ENCODE data around the gene LAMA1.

LAMA1 gene

DNA sequence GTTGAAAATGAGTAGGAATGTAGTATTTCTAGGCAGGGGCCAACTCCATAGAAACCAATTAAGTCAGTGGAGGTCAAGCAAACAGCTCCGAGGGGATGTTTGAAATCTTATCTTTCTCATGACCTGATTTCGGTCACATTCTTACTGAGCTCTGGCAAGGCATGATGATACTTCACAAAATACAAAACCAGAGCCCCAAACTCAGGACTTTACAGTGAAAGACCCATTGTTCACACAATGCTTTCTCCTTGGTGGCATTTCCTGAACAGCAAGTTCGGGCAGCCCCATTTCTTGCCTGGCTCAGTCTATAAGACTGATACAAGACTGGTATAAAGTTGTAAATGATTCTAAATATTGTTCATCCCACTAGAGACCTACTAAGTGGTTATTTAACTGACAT, 53.3 kb downstream of the LAMA1 start:
- H3K27me3 ChIP-seq, result no peaks in the 10 kb centered on the region
- TF ChIP-seq Cebpa-rat (IDR thresholded peaks at IDR 0.05), result no peak
- no peaks in the 10 kb centered on the region for H3K4me1 ChIP-seq

DNA sequence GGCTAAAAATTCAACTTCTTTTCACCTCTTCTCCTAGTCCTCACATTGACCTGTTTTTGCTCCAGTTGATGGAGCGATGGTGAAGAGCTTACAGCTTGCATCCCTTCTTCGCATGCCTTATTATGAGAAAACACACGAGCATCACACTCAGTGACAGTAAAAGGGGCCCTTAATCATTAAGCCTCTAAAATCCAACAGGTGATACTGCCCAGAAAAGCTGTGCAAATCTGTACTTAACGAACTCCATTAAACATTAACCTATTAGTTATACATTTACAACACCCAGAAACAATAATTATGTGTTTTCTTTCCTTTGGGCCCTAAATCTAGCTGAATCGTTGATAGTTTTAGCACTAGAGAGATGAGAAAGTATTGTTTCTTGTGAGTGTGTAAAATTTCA, 54.8 kb downstream of the LAMA1 start:
- Histone ChIP-seq H3K27ac (no peak overlapping the region), H3K36me3 (no peaks in the 10 kb centered on the region), H3K27me3 (no peaks in the 10 kb centered on the region), H3K9ac (no peak overlapping the region), H3K4me3 (no peak overlapping the region), H3K4me1 (no peaks in the 10 kb centered on the region), H3K4me2 (no peak overlapping the region), H3K9me3 (replicated peaks in 1 of 11) (no peaks in the 10 kb centered on the region), H4K20me1 (no peaks in the 10 kb centered on the region)
- no peak for TF ChIP-seq Cebpa-rat (IDR thresholded peaks at IDR 0.05)

More for the DNA sequence above, 53.3 kb downstream of the LAMA1 start:
- H3K27ac ChIP-seq, result no peak overlapping the region
- H3K36me3 ChIP-seq, result no peaks in the 10 kb centered on the region
- no peaks in the 10 kb centered on the region for H3K9me3 ChIP-seq (replicated peaks in 1 of 11)
- no peak overlapping the region for H3K4me3 ChIP-seq
- H3K9ac ChIP-seq, result no peak overlapping the region
- no peaks in the 10 kb centered on the region for H4K20me1 ChIP-seq
- no peak overlapping the region for H3K4me2 ChIP-seq

GRCh38 chr18:7062236-7062635, 55.4 kb downstream of the LAMA1 start:
- Histone ChIP-seq H3K9me3 (replicated peaks in 1 of 11) (no peaks in the 10 kb centered on the region), H4K20me1 (no peaks in the 10 kb centered on the region), H3K4me2 (no peak overlapping the region), H3K27ac (no peak overlapping the region), H3K9ac (no peak overlapping the region), H3K4me1 (no peaks in the 10 kb centered on the region), H3K27me3 (no peaks in the 10 kb centered on the region), H3K4me3 (no peak overlapping the region), H3K36me3 (no peaks in the 10 kb centered on the region)
- no peak for TF ChIP-seq Cebpa-rat (IDR thresholded peaks at IDR 0.05)

DNA sequence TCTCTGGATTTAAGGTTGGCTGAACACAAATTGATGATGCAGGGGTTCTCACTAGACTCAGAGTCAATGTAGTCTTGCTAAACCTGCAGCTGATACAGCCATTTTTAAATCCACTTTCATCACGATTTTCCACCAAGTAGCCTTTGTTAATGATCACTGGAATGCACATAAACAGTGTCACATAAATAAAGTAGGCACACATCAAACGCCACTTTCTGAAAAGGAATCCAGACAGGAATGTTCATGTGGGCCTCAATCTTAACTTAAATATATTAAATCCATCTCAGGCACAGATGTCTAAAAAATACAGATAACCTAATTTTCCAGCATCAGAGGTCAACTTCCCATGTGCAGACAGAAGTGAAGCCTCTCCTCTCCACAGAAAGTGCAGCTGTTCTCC, 58.3 kb downstream of the LAMA1 start:
- Histone ChIP-seq H3K4me3 (no peak overlapping the region), H3K9ac (no peak overlapping the region), H3K36me3 (no peaks in the 10 kb centered on the region), H3K4me2 (no peak overlapping the region), H3K4me1 (no peaks in the 10 kb centered on the region), H3K27me3 (no peaks in the 10 kb centered on the region), H3K9me3 (replicated peaks in 1 of 11) (no peaks in the 10 kb centered on the region), H4K20me1 (no peaks in the 10 kb centered on the region), H3K27ac (no peak overlapping the region)
- no peak for TF ChIP-seq Cebpa-rat (IDR thresholded peaks at IDR 0.05)

- Histone ChIP-seq H3K27ac (no peak overlapping the region), H3K36me3 (no peaks in the 10 kb centered on the region), H3K9ac (no peak overlapping the region), H3K4me3 (no peak overlapping the region), H3K9me3 (replicated peaks in 1 of 11) (no peaks in the 10 kb centered on the region), H3K27me3 (no peaks in the 10 kb centered on the region), H4K20me1 (no peaks in the 10 kb centered on the region), H3K4me2 (no peak overlapping the region), H3K4me1 (no peaks in the 10 kb centered on the region)
- no peak for TF ChIP-seq Cebpa-rat (IDR thresholded peaks at IDR 0.05)
These were observed 61.6 kb downstream of the LAMA1 start for GRCh38 chr18:7056026-7056425.

DNA sequence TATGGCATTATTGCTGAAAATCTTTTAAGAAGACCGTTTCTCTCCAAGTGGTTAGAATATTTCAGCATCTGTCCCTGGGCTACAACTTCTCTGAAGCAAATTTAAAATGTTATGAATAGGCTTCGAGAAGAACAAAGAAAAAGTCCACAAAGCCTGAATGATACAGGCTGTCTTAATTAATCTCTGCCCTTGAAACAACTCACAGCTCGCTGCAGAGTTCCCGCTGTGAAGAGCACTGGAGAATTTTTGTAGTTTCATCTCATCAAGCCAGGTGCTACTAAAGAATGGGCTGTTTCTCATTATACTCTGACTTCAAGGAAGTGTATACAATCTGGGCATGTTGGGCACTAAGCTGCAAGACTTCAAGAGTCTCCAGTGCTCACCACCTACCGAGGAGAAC, 67.6 kb downstream of the LAMA1 start:
- no peak overlapping the region for H3K4me3 ChIP-seq
- H3K4me1 ChIP-seq, result no peaks in the 10 kb centered on the region
- H3K9me3 ChIP-seq (replicated peaks in 1 of 11), result no peaks in the 10 kb centered on the region
- H3K36me3 ChIP-seq, result no peaks in the 10 kb centered on the region
- no peak overlapping the region for H3K9ac ChIP-seq
- no peak overlapping the region for H3K27ac ChIP-seq
- no peaks in the 10 kb centered on the region for H3K27me3 ChIP-seq
- no peak overlapping the region for H3K4me2 ChIP-seq
- H4K20me1 ChIP-seq, result no peaks in the 10 kb centered on the region
- TF ChIP-seq Cebpa-rat (IDR thresholded peaks at IDR 0.05), result no peak

DNA sequence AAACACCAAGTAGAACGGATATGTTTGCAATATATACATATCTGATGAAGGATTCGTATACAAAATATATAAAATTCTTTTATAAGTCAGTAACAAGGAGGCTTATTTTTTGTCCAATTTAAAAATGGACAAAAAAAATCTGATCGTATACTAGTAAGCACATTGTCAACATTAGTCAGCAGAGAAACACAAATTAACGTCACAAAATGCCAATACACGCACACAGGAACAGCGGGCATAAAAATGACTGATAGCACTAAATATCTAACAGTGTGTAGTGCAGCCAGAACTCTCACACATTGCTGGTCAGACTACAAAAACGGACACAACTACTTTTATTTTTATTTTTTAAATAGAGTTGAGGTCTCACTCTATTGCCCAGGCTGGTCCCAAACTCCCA, 69.5 kb downstream of the LAMA1 start:
- no peaks in the 10 kb centered on the region for H4K20me1 ChIP-seq
- H3K4me2 ChIP-seq, result no peak overlapping the region
- no peak overlapping the region for H3K9ac ChIP-seq
- H3K27ac ChIP-seq, result no peak overlapping the region
- H3K9me3 ChIP-seq (replicated peaks in 1 of 11), result no peaks in the 10 kb centered on the region
- H3K36me3 ChIP-seq, result no peaks in the 10 kb centered on the region
- no peaks in the 10 kb centered on the region for H3K27me3 ChIP-seq
- TF ChIP-seq Cebpa-rat (IDR thresholded peaks at IDR 0.05), result no peak
- no peak overlapping the region for H3K4me3 ChIP-seq
- H3K4me1 ChIP-seq, result no peaks in the 10 kb centered on the region

DNA sequence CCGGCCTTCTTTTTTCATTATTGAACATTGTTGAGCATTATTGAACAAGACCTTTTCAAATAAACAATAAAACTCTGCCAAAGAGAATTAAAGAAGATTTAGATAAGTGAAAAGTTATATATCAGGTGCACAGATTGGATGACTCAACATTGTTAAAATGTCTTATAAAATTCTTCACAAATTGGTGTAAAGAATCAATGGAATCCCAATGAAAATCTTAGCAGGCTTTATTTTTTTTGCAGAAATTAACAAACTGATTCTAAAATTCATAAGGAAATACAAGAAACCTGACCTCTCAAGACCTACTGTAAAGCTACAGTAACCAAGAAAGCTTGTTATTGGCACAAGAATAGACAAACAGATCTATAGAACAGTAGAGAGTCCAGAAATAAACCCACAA, 70.3 kb downstream of the LAMA1 start:
- no peaks in the 10 kb centered on the region for H4K20me1 ChIP-seq
- TF ChIP-seq Cebpa-rat (IDR thresholded peaks at IDR 0.05), result no peak
- no peaks in the 10 kb centered on the region for H3K9me3 ChIP-seq (replicated peaks in 1 of 11)
- H3K4me1 ChIP-seq, result no peaks in the 10 kb centered on the region
- no peak overlapping the region for H3K27ac ChIP-seq
- no peak overlapping the region for H3K9ac ChIP-seq
- no peak overlapping the region for H3K4me3 ChIP-seq
- no peaks in the 10 kb centered on the region for H3K36me3 ChIP-seq
- H3K4me2 ChIP-seq, result no peak overlapping the region
- H3K27me3 ChIP-seq, result no peaks in the 10 kb centered on the region

DNA sequence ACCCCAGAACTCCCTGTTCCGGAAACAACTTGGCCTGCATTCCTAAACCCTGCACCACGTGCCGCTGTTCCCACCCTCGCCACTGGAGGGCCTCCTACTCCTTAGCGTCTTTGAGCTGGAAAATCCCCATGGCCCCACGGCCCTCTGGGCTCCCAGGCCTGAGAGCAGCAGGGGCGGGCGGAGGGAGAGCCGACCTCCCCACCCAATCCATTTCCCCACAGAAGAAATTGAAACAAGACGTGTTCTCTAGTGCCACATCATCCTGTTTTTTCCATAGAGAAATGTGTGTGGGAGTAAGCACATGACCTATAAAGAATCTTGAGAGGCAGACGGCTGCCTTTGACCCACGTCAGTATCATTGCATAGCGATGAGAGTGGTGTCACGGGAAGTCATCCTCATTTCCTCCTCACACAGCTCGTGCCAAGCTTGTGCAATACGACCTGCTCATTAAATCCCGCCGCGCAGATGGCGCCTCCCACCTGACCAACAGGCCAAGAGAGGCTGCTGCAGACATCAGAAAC, 79.2 kb downstream of the LAMA1 start:
- Histone ChIP-seq H3K27ac (no peak overlapping the region), H3K4me3 (no peak overlapping the region), H3K27me3 (no peaks in the 10 kb centered on the region), H4K20me1 (no peaks in the 10 kb centered on the region), H3K4me2 (no peak overlapping the region), H3K4me1 (no peaks in the 10 kb centered on the region), H3K9me3 (replicated peaks in 1 of 11) (no peaks in the 10 kb centered on the region; a peak in 1 of 22 replicates), H3K36me3 (no peaks in the 10 kb centered on the region), H3K9ac (no peak overlapping the region)
- no peak for TF ChIP-seq Cebpa-rat (IDR thresholded peaks at IDR 0.05)

DNA sequence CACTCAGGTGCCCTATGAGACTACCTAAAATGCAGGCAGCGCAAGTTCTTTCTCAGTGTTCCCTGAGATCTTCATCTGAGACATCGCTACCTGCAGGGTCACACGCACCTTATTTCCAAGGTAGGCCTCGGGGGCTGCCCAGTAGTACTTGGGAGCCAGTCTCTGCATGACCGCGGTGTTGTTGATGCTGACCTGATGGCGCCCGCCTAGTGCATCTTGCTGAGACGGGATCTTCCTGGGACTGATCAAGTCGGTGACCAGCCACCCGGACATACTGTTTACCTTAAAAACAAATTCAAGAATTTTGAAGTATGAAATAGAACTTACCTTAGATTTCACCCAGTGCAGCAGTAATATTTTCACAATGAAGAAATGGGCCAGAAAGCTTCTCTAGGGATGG, 80.1 kb downstream of the LAMA1 start:
- H3K9ac ChIP-seq, result no peak overlapping the region
- no peaks in the 10 kb centered on the region; a peak in 1 of 22 replicates for H3K9me3 ChIP-seq (replicated peaks in 1 of 11)
- H3K27ac ChIP-seq, result no peak overlapping the region
- H3K4me1 ChIP-seq, result no peaks in the 10 kb centered on the region
- H4K20me1 ChIP-seq, result no peaks in the 10 kb centered on the region
- no peak overlapping the region for H3K4me2 ChIP-seq
- H3K36me3 ChIP-seq, result no peaks in the 10 kb centered on the region
- no peak for TF ChIP-seq Cebpa-rat (IDR thresholded peaks at IDR 0.05)
- no peak overlapping the region for H3K4me3 ChIP-seq
- no peaks in the 10 kb centered on the region for H3K27me3 ChIP-seq

DNA sequence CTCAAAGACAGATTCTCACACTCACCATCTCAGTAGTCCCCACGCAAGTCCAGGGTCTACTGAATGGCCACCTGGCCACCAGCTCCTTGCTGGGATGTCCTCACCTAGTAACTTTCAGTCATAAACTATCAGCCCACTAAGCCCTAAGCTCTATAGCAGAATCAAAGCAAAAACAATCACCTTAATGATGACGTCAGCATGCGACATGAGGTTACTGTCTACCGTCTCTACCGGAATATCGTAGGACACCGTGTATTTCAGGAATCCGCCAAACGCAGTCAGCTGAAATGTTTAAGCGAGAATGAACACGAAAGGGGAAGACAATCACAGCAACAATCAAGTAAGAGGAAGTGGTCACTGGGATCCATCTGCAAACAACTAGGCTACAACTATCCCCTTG, 81.8 kb downstream of the LAMA1 start:
- TF ChIP-seq Cebpa-rat (IDR thresholded peaks at IDR 0.05), result no peak
- H4K20me1 ChIP-seq, result no peaks in the 10 kb centered on the region
- H3K4me2 ChIP-seq, result no peak overlapping the region
- no peaks in the 10 kb centered on the region for H3K36me3 ChIP-seq
- no peak overlapping the region for H3K27ac ChIP-seq
- no peak overlapping the region for H3K9ac ChIP-seq
- no peak overlapping the region for H3K4me3 ChIP-seq
- H3K27me3 ChIP-seq, result no peaks in the 10 kb centered on the region
- no peaks in the 10 kb centered on the region for H3K4me1 ChIP-seq
- H3K9me3 ChIP-seq (replicated peaks in 1 of 11), result no peaks in the 10 kb centered on the region; a peak in 1 of 22 replicates
